Skin epidermis (tissue), 12 donors: ENCODE data around the gene GLRX5.
"Not testable (repeated sequence)": the region's sequence is repeated elsewhere in the genome, so short reads cannot be mapped to it uniquely, and the experiment has no call there.

Experiments
- H3K27ac ChIP-seq, 21 experiments: fragments of 200-600 bp; sonication (generic) in 11 of 21; one replicate each; pipeline ENCODE4 v1.5.0; 2020; ENCODE audit warnings: mild to moderate bottlenecking in 3 of 21, inconsistent platforms in 2 of 21, moderate library complexity in 2 of 21
- H3K4me3 ChIP-seq, 7 experiments: fragments of 200-600 bp; sonication (generic) in 2 of 7; one replicate each; pipeline ENCODE4 v1.5.0; 2020; ENCODE audit warnings: inconsistent platforms in 2 of 7, mild to moderate bottlenecking in 2 of 7, moderate library complexity in 1 of 7

Gene GLRX5

GRCh38 chr14:95497561-95498011 lies 37.3 kb upstream of the GLRX5 start:
- Histone ChIP-seq H3K4me3 (no peak overlapping the region), H3K27ac (peak overlapping the region in 2 of 21 experiments; percentile 39 to 86)

- peak overlapping the region in 6 of 21 experiments; percentile 14 to 42 (median 26) for H3K27ac ChIP-seq
- no peak overlapping the region for H3K4me3 ChIP-seq
These were observed 36.1 kb upstream of the GLRX5 start for GRCh38 chr14:95498622-95499353.

DNA sequence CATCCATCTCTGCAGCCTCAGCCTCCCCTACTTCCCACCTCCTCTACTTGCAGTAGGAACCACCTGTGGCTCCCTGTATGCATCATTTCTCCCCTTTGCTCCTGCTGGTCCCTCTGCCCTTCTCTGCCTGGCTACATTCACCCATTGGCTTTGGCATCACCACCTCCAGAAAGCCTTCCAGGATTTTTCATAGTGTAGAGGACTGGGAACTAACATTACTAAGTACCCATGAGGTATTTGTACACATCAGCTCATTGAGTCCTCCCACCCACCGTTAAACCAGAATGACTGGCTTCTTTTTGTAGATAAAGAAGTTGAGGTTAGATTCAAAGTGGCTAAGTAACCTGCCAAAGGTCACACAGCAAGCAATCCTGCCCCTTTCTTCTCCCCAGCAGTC lies 35.5 kb upstream of the GLRX5 start:
- peak overlapping the region in 3 of 21 experiments; percentile 16 to 42 (median 24) for H3K27ac ChIP-seq
- no peak overlapping the region for H3K4me3 ChIP-seq

GRCh38 chr14:95500201-95500681 lies 34.6 kb upstream of the GLRX5 start:
- Histone ChIP-seq H3K4me3 (no peak overlapping the region), H3K27ac (peak overlapping the region in 12 of 21 experiments; percentile 4 to 70 (median 36))

- no peak overlapping the region for H3K4me3 ChIP-seq
- H3K27ac ChIP-seq: peak overlapping the region in 16 of 21 experiments; percentile 4 to 70 (median 42)
These were observed 34.0 kb upstream of the GLRX5 start for GRCh38 chr14:95500772-95501401.

DNA sequence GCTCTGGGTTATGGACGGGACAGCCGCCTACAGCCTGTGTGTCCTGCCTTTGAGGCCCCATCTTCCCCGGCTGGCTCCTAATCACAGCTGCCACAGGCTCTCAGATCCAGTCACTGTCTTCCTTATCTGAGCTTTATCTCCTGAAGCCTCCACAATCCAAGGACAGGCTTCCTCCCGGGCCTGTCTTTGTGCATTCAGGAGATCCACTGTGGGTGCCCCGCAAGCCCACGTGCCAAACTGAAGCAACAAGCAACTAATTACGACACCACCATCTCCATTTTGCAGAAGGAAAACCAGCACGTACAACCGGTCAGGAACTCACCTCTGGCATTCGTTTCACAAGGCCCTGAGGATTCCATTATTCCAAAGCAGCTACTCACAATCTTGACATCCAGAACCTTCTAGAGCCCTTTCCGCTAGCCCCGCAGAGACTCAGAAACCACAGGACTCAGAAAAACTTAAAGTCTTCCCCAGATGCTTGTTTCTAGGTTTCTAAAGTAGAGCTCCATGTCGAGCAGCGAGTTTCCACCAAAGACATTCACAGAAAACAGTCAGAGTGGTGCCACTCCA lies 32.4 kb upstream of the GLRX5 start:
- H3K4me3 ChIP-seq: no peak overlapping the region
- H3K27ac ChIP-seq: peak overlapping the region in 10 of 21 experiments; percentile 2 to 61 (median 48)

- no peak overlapping the region for H3K4me3 ChIP-seq
- H3K27ac ChIP-seq: peak overlapping the region in 3 of 21 experiments; percentile 18 to 52 (median 32)
These were observed 31.3 kb upstream of the GLRX5 start for GRCh38 chr14:95503365-95504134.

GRCh38 chr14:95504135-95505029 lies 30.5 kb upstream of the GLRX5 start:
- Histone ChIP-seq H3K4me3 (no peak overlapping the region), H3K27ac (peak overlapping the region in 7 of 21 experiments; percentile 0 to 54 (median 19))

DNA sequence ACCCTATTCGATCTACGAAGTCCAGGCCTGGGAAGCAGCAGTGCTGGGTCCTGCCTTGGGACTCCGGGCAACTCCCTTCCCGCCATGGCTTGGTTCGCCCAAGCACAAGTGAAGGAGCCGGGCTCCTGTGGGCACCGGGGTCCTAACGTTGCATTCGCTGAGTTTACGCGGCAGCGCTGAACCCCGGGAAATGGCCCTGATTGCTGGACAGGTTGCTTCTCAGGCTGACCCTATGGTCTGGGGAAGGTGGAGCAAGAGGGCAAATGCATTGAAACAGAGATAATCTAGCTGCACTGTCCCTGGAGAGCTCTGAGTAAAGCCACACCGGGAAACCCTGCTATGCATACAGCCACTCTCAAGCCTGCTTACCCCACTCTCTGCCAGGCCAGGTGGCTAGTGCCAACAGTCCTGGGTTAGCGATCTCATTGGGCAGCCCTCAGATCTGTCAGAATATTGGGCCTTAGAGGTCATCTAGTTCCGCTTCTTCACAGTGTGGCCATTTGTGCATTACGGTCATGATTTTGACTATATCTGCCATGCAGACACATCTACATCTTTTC lies 29.7 kb upstream of the GLRX5 start:
- H3K27ac ChIP-seq: peak overlapping the region in 7 of 21 experiments; percentile 0 to 54 (median 19)
- H3K4me3 ChIP-seq: no peak overlapping the region

DNA sequence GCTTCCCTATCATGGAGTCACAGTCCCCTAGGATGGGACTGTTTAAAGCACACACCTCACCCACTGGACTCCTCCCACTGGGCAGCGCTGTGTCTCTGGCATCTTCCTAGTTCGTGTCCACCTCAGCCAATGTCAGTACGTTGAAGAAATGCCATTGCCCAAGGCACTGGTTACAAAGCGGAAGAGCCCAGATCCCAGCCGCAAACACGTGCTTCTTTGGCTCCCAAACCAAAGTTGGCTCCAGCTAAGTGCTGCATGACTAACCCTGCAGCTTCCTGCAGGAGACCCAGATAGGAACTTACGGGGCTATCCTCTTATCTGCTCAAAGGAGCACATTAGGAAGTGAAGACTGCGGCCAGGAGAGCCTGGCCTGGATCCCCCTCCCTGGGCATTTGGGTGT lies 27.7 kb upstream of the GLRX5 start:
- Histone ChIP-seq H3K27ac (peak overlapping the region in 17 of 21 experiments; percentile 8 to 81 (median 61)), H3K4me3 (no peak overlapping the region)

GRCh38 chr14:95507701-95508103 lies 27.1 kb upstream of the GLRX5 start:
- Histone ChIP-seq H3K4me3 (no peak overlapping the region), H3K27ac (peak overlapping the region in 16 of 21 experiments; percentile 8 to 81 (median 62))

DNA sequence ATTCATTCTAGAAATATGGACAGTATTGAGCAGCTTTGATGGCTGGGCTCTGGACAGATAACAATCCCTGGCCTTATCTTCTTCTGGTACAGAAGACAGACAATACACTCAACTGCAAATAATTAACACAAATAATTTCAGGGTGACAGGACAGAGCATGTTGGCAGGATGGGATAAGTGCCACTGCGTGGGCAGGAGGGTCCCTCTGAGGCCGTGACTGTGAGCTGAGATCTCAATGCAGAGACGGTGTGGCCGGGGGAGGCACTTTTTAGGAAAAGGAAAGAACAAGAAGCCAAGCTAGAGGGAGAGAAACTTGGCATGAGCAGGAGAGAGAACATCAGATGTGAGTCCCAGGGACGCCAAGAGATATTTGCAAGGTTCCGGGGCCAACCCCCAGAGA lies 26.5 kb upstream of the GLRX5 start:
- Histone ChIP-seq H3K27ac (peak overlapping the region in 11 of 21 experiments; percentile 13 to 81 (median 62)), H3K4me3 (no peak overlapping the region)

- H3K4me3 ChIP-seq: no peak overlapping the region
- peak overlapping the region in 6 of 21 experiments; percentile 10 to 78 (median 50) for H3K27ac ChIP-seq
These were observed 25.4 kb upstream of the GLRX5 start for GRCh38 chr14:95509495-95509894.

DNA sequence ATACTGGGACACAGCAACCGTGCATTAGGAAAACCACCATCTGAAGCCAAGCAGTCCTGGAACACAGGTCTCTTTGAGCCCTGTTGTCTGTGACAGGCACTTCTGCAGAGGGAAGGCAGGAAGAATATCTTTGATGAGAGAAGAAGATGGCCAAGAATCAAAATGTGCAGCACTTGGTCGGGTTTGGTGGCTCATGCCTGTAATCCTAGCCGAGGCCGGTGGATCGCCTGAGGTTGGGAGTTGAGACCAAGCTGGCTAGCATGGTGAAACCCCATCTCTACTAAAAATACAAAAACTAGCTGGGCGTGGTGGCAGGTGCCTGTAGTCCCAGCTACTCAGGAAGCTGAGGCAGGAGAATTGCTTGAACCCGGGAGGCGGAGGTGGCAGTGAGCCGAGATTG lies 24.5 kb upstream of the GLRX5 start:
- H3K4me3 ChIP-seq, H3K27ac ChIP-seq: not testable (repeated sequence)

GRCh38 chr14:95510804-95511203 lies 24.0 kb upstream of the GLRX5 start:
- H3K4me3 ChIP-seq: no peak overlapping the region
- H3K27ac ChIP-seq: no peak overlapping the region

- Histone ChIP-seq H3K27ac (peak overlapping the region in 1 of 21 experiments; percentile 20), H3K4me3 (no peak overlapping the region)
These were observed 23.2 kb upstream of the GLRX5 start for GRCh38 chr14:95511687-95512086.

GRCh38 chr14:95513291-95513690 lies 21.6 kb upstream of the GLRX5 start:
- no peak overlapping the region for H3K4me3 ChIP-seq
- H3K27ac ChIP-seq: peak overlapping the region in 3 of 21 experiments; percentile 84 to 94 (median 91)
